AG04450 (cell line): ENCODE data around the gene STC2. TPM values are rescaled to one million over a fixed set of nuclear protein-coding genes. Genes with fewer than 3 reads are reported as not detected.
"Not testable (repeated sequence)": the region's sequence is repeated elsewhere in the genome, so short reads cannot be mapped to it uniquely, and the experiment has no call there.

Source experiments
- CTCF ChIA-PET: fragments of 300-600, 350-600 bp; formaldehyde crosslinking; extraction: SDS; loops from one replicate; lab custom pipeline; 2022; ENCODE audit warnings: antibody characterized with exemption, inconsistent platforms; lab: Charles Lee
- POLR2A ChIA-PET: fragments of 350-600 bp; formaldehyde crosslinking; extraction: SDS; loops from one replicate; lab custom pipeline; 2021; ENCODE audit warnings: antibody characterized with exemption, inconsistent platforms; lab: Yijun Ruan, JAX
- DNase-seq: peaks from one replicate; pipeline ENCODE4 v3.0.0-alpha.2; 2011; ENCODE audit warnings: low read depth, low spot score
- H3K27ac ChIP-seq: one replicate; pipeline ENCODE4 v1.5.1; 2012; ENCODE audit warnings: low read depth, low read length, control low read depth
- H3K27me3 ChIP-seq: one replicate; pipeline ENCODE4 v1.6.0; 2012; ENCODE audit warnings: low read length; ENCODE audit not compliant: control insufficient read depth, insufficient read depth
- H3K4me3 ChIP-seq: 2 replicates; pipeline ENCODE4 v1.5.1; 2011; ENCODE audit warnings: mild to moderate bottlenecking, low read depth, low read length, control low read depth
- H3K9me3 ChIP-seq: 2 replicates; pipeline ENCODE4 v1.5.1; 2012; ENCODE audit warnings: low read length; ENCODE audit not compliant: control insufficient read depth, insufficient read depth
- polyA minus RNA-seq: library from RNA; depleted of rRNA, polyadenylated mRNA; stranded (reverse); fragments of >200 nt; gene quantifications from 2 replicates; pipeline ENCODE4 v1.2.3, GENCODE V29; 2011; rRNA and poly(A)+ RNA removed
- polyA plus RNA-seq: library from polyadenylated mRNA; depleted of rRNA; stranded (reverse); fragments of >200 nt; gene quantifications from 2 replicates; pipeline ENCODE4 v1.2.3, GENCODE V29; 2011; rRNA removed
- TF ChIP-seq, protein P1 (sequence below): IDR thresholded peaks from 2 replicates; pipeline ENCODE4 v1.5.1; 2011; ENCODE audit warnings: low read depth, low read length, control low read depth, inconsistent platforms

Gene STC2, protein sequence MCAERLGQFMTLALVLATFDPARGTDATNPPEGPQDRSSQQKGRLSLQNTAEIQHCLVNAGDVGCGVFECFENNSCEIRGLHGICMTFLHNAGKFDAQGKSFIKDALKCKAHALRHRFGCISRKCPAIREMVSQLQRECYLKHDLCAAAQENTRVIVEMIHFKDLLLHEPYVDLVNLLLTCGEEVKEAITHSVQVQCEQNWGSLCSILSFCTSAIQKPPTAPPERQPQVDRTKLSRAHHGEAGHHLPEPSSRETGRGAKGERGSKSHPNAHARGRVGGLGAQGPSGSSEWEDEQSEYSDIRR
- polyA plus RNA-seq (159 and 185 TPM in 2 replicates), polyA minus RNA-seq (216 and 240 TPM in 2 replicates)

DNA sequence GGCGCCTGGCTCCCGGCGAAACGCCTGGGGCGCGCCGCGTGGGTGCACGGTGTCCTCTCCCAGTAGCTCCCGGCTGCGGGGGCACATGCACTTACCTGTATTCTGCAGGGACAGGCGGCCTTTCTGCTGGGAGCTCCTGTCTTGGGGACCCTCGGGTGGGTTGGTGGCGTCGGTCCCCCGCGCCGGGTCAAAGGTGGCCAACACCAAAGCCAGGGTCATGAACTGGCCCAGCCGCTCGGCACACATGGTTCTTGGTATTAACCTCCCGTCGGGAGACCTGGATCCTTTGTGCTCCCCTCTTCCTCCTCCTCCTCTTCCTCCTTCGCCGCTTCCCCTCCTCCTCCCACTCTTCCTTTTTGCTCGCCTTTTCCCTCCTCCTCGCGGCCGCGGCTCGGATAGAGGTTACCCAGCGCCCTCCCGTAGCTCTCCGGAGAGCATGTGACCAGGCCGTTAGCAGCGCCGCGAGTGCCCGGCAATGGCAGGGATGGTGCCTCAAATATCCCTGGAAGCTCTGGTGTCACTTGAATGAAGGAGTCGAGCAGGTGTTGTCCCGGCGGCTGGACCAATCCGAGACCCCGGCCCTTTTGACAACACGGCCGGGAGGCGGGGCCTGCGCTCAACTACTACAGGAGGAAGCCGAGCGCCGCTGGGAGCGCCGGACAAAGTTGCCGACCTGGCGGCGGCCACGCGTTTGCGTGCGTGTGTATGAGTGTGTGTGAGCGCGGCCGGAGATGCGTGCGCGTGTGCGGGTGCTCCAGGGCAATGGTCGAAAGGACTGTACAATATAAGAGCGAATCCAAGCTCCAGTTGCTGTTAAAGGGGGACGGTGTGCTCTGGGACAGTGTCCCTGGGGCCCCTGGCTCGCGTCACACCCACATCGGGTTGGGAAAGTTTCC lies at the start of gene STC2:
TSS of gene STC2 (minus strand) at position 467 of the 896 bp plus-strand sequence. CDS start at position 246, 221 bp downstream.
- ChIA-PET POLR2A (interaction anchor here (0.6 to 4.9 kb wide), 9 partner anchors 9 to 587 kb away, joined by 3 to 45 read pairs (median 4); no protein-coding TSS in a partner anchor), CTCF (interaction anchor here (6.1 to 7.3 kb wide), 3 partner anchors 34 to 287 kb away, joined by 28 to 121 read pairs (median 31); partner anchors contain the start of gene BOD1)
- no peak for DNase-seq
- Histone ChIP-seq H3K27ac (peak within 1 kb of the TSS; percentile 87), H3K4me3 (peak within 1 kb of the TSS; percentile 96), H3K27me3 (no peaks in the 10 kb centered on the region), H3K9me3 (peaks cover 3% of the 10 kb centered on the region)
- TF ChIP-seq, protein P1, sequence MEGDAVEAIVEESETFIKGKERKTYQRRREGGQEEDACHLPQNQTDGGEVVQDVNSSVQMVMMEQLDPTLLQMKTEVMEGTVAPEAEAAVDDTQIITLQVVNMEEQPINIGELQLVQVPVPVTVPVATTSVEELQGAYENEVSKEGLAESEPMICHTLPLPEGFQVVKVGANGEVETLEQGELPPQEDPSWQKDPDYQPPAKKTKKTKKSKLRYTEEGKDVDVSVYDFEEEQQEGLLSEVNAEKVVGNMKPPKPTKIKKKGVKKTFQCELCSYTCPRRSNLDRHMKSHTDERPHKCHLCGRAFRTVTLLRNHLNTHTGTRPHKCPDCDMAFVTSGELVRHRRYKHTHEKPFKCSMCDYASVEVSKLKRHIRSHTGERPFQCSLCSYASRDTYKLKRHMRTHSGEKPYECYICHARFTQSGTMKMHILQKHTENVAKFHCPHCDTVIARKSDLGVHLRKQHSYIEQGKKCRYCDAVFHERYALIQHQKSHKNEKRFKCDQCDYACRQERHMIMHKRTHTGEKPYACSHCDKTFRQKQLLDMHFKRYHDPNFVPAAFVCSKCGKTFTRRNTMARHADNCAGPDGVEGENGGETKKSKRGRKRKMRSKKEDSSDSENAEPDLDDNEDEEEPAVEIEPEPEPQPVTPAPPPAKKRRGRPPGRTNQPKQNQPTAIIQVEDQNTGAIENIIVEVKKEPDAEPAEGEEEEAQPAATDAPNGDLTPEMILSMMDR = 0 out of 2 replicates have a peak, but pooled peaks have one; percentile 6

DNA sequence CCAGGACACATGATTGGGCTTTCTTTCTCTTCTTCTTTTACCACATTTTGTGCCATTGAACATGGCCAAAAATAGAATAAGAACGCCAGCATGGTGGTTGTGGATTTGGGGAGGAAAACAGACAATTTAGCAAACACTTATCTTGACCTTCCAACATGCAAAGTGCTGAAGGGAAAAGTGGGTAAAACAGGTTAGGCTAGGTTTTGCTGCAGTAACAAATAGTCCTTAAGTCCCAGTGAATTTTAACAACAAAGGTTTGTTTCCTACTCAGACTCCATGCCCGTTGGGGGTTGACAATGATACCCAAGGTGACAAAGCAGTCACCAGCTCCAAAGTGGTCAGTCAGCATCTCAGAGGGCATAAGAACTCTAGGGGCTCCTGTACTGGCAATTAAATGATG lies 43.2 kb upstream of the STC2 start:
- Histone ChIP-seq H3K9me3 (peaks cover 3% of the 10 kb centered on the region; the same call in 1 of the 2 replicates), H3K4me3 (no peak overlapping the region), H3K27me3 (peaks cover 6% of the 10 kb centered on the region), H3K27ac (no peak overlapping the region)
- TF ChIP-seq, protein P1 = no peak
- ChIA-PET CTCF (no interaction called here), POLR2A (no interaction called here)
- DNase-seq = no peak

DNA sequence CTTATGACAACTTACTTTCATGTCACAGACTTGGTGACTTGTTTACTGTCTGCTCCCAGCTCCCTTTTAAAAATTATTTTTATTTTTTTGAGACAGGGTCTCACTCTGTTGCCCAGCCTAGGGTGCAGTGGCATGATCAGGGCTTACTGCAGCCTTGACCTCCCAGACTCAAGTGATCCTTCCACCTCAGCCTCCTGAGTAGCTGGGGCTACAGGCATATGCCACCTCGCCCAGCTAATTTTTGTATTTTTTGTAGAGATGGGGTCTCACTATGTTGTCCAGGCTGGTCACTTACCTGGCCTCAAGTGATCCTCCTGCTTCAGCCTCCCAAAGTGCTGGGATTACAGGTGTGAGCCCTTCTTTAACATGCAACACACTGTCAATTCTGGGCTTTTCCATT lies 35.2 kb upstream of the STC2 start:
- CTCF ChIA-PET, POLR2A ChIA-PET, H3K27me3 ChIP-seq, DNase-seq, H3K4me3 ChIP-seq, H3K9me3 ChIP-seq, H3K27ac ChIP-seq: not testable (repeated sequence)

DNA sequence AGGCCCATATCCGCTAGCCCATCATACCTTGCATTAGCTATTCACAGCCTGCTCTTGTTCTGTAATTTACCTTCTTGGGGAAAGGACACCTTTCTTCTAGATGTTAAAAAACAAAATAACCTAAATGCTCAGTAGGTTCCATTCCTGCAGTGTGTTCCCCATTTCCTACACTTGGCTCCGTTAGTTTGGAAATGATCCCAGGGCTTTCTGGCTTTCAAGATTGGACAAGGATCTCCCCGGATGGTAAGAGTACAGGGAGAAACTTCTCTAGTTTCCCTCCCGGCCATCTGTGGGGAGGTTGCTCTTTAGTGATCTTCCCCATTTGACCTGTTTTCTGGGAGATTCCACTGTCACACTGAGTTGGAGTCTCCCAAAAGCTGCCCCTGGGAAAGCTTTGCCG lies 27.3 kb upstream of the STC2 start:
- no peak for DNase-seq
- POLR2A ChIA-PET = no interaction called here

DNA sequence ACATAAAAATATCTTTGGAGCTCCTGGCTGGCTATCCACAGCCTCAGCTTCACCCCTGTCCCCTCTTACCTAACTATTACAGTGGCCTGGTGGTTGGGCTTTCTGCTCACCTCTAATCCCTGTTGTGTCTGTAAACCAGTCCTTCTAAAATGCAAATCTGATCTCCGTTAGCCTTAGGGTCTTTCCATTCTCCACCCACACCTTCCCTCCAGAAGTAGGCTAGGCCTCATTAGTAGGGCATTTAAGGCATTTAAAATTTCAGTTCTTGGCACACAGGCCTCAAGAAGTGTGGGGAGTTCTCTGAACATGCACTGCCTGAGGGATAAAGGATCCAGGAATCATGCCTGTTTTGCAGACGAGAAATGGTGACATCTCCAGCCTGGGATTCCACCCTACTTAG lies 26.4 kb upstream of the STC2 start:
- TF ChIP-seq, protein P1 = no peak
- CTCF ChIA-PET = no interaction called here

More for the DNA sequence above, 27.3 kb upstream of the STC2 start:
- Histone ChIP-seq H3K27ac (no peak overlapping the region), H3K9me3 (no peaks in the 10 kb centered on the region), H3K4me3 (no peak overlapping the region), H3K27me3 (no peaks in the 10 kb centered on the region)
- CTCF ChIA-PET = interaction anchor here (1.6 kb wide), 1 partner anchor 217 kb away, joined by 4 read pairs; no protein-coding TSS in a partner anchor
- TF ChIP-seq, protein P1 = no peak

More for the DNA sequence above, 26.4 kb upstream of the STC2 start:
- H3K4me3 ChIP-seq = no peak overlapping the region
- no peak for DNase-seq
- H3K27ac ChIP-seq = no peak overlapping the region
- no peaks in the 10 kb centered on the region for H3K27me3 ChIP-seq
- POLR2A ChIA-PET = no interaction called here
- no peaks in the 10 kb centered on the region for H3K9me3 ChIP-seq
